ENCODE measurements around the gene POU2F2.

Gene POU2F2

GRCh38 chr19:42120276-42120980, 11.8 kb downstream of the POU2F2 start:
- Histone ChIP-seq H3K9me3 (ENCODE audit: control insufficient read depth, insufficient read depth, low read length) (no peaks in the 10 kb centered on the region), H3K4me1 (ENCODE audit: control insufficient read depth, insufficient read depth, low read length) (peaks cover 5% of the 10 kb centered on the region)

GRCh38 chr19:42117076-42117475, 15.2 kb downstream of the POU2F2 start:
- Histone ChIP-seq H3K4me3 (ENCODE audit: low read depth, low read length) (no peak overlapping the region), H3K9me3 (ENCODE audit: control insufficient read depth, insufficient read depth, low read length) (no peaks in the 10 kb centered on the region), H3K9ac (ENCODE audit: low read depth, low read length) (no peak overlapping the region), H3K4me1 (ENCODE audit: control insufficient read depth, insufficient read depth, low read length) (peaks cover 18% of the 10 kb centered on the region), H3K27me3 (ENCODE audit: control insufficient read depth, insufficient read depth, low read length) (no peaks in the 10 kb centered on the region), H3K36me3 (ENCODE audit: control insufficient read depth, insufficient read depth, low read length) (no peaks in the 10 kb centered on the region)

More at GRCh38 chr19:42120276-42120980, 11.8 kb downstream of the POU2F2 start:
- Histone ChIP-seq H3K27me3 (ENCODE audit: control insufficient read depth, insufficient read depth, low read length) (no peaks in the 10 kb centered on the region), H3K4me3 (ENCODE audit: low read depth, low read length) (no peak overlapping the region), H3K9ac (ENCODE audit: low read depth, low read length) (peak overlapping the region; percentile 32), H3K36me3 (ENCODE audit: control insufficient read depth, insufficient read depth, low read length) (no peaks in the 10 kb centered on the region)

GRCh38 chr19:42116308-42117075, 15.8 kb downstream of the POU2F2 start:
- Histone ChIP-seq H3K9me3 (ENCODE audit: control insufficient read depth, insufficient read depth, low read length) (no peaks in the 10 kb centered on the region), H3K9ac (ENCODE audit: low read depth, low read length) (no peak overlapping the region), H3K4me3 (ENCODE audit: low read depth, low read length) (no peak overlapping the region), H3K27me3 (ENCODE audit: control insufficient read depth, insufficient read depth, low read length) (no peaks in the 10 kb centered on the region), H3K4me1 (ENCODE audit: control insufficient read depth, insufficient read depth, low read length) (peaks cover 18% of the 10 kb centered on the region), H3K36me3 (ENCODE audit: control insufficient read depth, insufficient read depth, low read length) (no peaks in the 10 kb centered on the region)

- Histone ChIP-seq H3K4me1 (ENCODE audit: control insufficient read depth, insufficient read depth, low read length) (peaks cover 13% of the 10 kb centered on the region), H3K9me3 (ENCODE audit: control insufficient read depth, insufficient read depth, low read length) (no peaks in the 10 kb centered on the region), H3K36me3 (ENCODE audit: control insufficient read depth, insufficient read depth, low read length) (no peaks in the 10 kb centered on the region), H3K4me3 (ENCODE audit: low read depth, low read length) (no peak overlapping the region), H3K27me3 (ENCODE audit: control insufficient read depth, insufficient read depth, low read length) (no peaks in the 10 kb centered on the region), H3K9ac (ENCODE audit: low read depth, low read length) (no peak overlapping the region)
These were observed 16.5 kb downstream of the POU2F2 start for GRCh38 chr19:42115705-42116104.

GRCh38 chr19:42115219-42115618, 17.0 kb downstream of the POU2F2 start:
- Histone ChIP-seq H3K9me3 (ENCODE audit: control insufficient read depth, insufficient read depth, low read length) (no peaks in the 10 kb centered on the region), H3K9ac (ENCODE audit: low read depth, low read length) (no peak overlapping the region), H3K27me3 (ENCODE audit: control insufficient read depth, insufficient read depth, low read length) (no peaks in the 10 kb centered on the region), H3K36me3 (ENCODE audit: control insufficient read depth, insufficient read depth, low read length) (no peaks in the 10 kb centered on the region), H3K4me1 (ENCODE audit: control insufficient read depth, insufficient read depth, low read length) (peaks cover 13% of the 10 kb centered on the region), H3K4me3 (ENCODE audit: low read depth, low read length) (no peak overlapping the region)

GRCh38 chr19:42114412-42114811, 17.8 kb downstream of the POU2F2 start:
- H3K9me3 ChIP-seq (ENCODE audit: control insufficient read depth, insufficient read depth, low read length) = no peaks in the 10 kb centered on the region
- H3K27me3 ChIP-seq (ENCODE audit: control insufficient read depth, insufficient read depth, low read length) = no peaks in the 10 kb centered on the region
- H3K4me1 ChIP-seq (ENCODE audit: control insufficient read depth, insufficient read depth, low read length) = peaks cover 13% of the 10 kb centered on the region
- H3K9ac ChIP-seq (ENCODE audit: low read depth, low read length) = no peak overlapping the region
- H3K4me3 ChIP-seq (ENCODE audit: low read depth, low read length) = no peak overlapping the region
- H3K36me3 ChIP-seq (ENCODE audit: control insufficient read depth, insufficient read depth, low read length) = no peaks in the 10 kb centered on the region

GRCh38 chr19:42113641-42114348, 18.5 kb downstream of the POU2F2 start:
- peaks cover 15% of the 10 kb centered on the region for H3K4me1 ChIP-seq (ENCODE audit: control insufficient read depth, insufficient read depth, low read length)

GRCh38 chr19:42111811-42112210, 20.4 kb downstream of the POU2F2 start:
- Histone ChIP-seq H3K9me3 (ENCODE audit: control insufficient read depth, insufficient read depth, low read length) (no peaks in the 10 kb centered on the region), H3K27me3 (ENCODE audit: control insufficient read depth, insufficient read depth, low read length) (no peaks in the 10 kb centered on the region), H3K9ac (ENCODE audit: low read depth, low read length) (no peak overlapping the region), H3K4me1 (ENCODE audit: control insufficient read depth, insufficient read depth, low read length) (peaks cover 17% of the 10 kb centered on the region), H3K36me3 (ENCODE audit: control insufficient read depth, insufficient read depth, low read length) (no peaks in the 10 kb centered on the region), H3K4me3 (ENCODE audit: low read depth, low read length) (no peak overlapping the region)

More at GRCh38 chr19:42113641-42114348, 18.5 kb downstream of the POU2F2 start:
- Histone ChIP-seq H3K27me3 (ENCODE audit: control insufficient read depth, insufficient read depth, low read length) (no peaks in the 10 kb centered on the region), H3K36me3 (ENCODE audit: control insufficient read depth, insufficient read depth, low read length) (no peaks in the 10 kb centered on the region), H3K9ac (ENCODE audit: low read depth, low read length) (no peak overlapping the region), H3K9me3 (ENCODE audit: control insufficient read depth, insufficient read depth, low read length) (no peaks in the 10 kb centered on the region), H3K4me3 (ENCODE audit: low read depth, low read length) (no peak overlapping the region)

GRCh38 chr19:42111384-42111783, 20.9 kb downstream of the POU2F2 start:
- no peak overlapping the region for H3K9ac ChIP-seq (ENCODE audit: low read depth, low read length)
- H3K27me3 ChIP-seq (ENCODE audit: control insufficient read depth, insufficient read depth, low read length) = no peaks in the 10 kb centered on the region
- no peak overlapping the region for H3K4me3 ChIP-seq (ENCODE audit: low read depth, low read length)
- H3K36me3 ChIP-seq (ENCODE audit: control insufficient read depth, insufficient read depth, low read length) = no peaks in the 10 kb centered on the region
- H3K9me3 ChIP-seq (ENCODE audit: control insufficient read depth, insufficient read depth, low read length) = no peaks in the 10 kb centered on the region
- peaks cover 17% of the 10 kb centered on the region for H3K4me1 ChIP-seq (ENCODE audit: control insufficient read depth, insufficient read depth, low read length)

GRCh38 chr19:42110658-42111057, 21.6 kb downstream of the POU2F2 start:
- H3K9ac ChIP-seq (ENCODE audit: low read depth, low read length) = no peak overlapping the region
- H3K4me1 ChIP-seq (ENCODE audit: control insufficient read depth, insufficient read depth, low read length) = peaks cover 17% of the 10 kb centered on the region

GRCh38 chr19:42109896-42110295, 22.4 kb downstream of the POU2F2 start:
- Histone ChIP-seq H3K9me3 (ENCODE audit: control insufficient read depth, insufficient read depth, low read length) (no peaks in the 10 kb centered on the region), H3K4me1 (ENCODE audit: control insufficient read depth, insufficient read depth, low read length) (peaks cover 17% of the 10 kb centered on the region), H3K4me3 (ENCODE audit: low read depth, low read length) (no peak overlapping the region), H3K36me3 (ENCODE audit: control insufficient read depth, insufficient read depth, low read length) (no peaks in the 10 kb centered on the region), H3K9ac (ENCODE audit: low read depth, low read length) (no peak overlapping the region), H3K27me3 (ENCODE audit: control insufficient read depth, insufficient read depth, low read length) (no peaks in the 10 kb centered on the region)

More at GRCh38 chr19:42110658-42111057, 21.6 kb downstream of the POU2F2 start:
- H3K27me3 ChIP-seq (ENCODE audit: control insufficient read depth, insufficient read depth, low read length) = no peaks in the 10 kb centered on the region
- no peak overlapping the region for H3K4me3 ChIP-seq (ENCODE audit: low read depth, low read length)
- no peaks in the 10 kb centered on the region for H3K9me3 ChIP-seq (ENCODE audit: control insufficient read depth, insufficient read depth, low read length)
- no peaks in the 10 kb centered on the region for H3K36me3 ChIP-seq (ENCODE audit: control insufficient read depth, insufficient read depth, low read length)
